ENCODE data around the gene CDH4.

The CDH4 gene

GRCh38 chr20:61684583-61685235 lies 432.6 kb downstream of the CDH4 start:
- DNase-seq (ENCODE audit: low spot score) (no peak), FAIRE-seq (no peak)

DNA sequence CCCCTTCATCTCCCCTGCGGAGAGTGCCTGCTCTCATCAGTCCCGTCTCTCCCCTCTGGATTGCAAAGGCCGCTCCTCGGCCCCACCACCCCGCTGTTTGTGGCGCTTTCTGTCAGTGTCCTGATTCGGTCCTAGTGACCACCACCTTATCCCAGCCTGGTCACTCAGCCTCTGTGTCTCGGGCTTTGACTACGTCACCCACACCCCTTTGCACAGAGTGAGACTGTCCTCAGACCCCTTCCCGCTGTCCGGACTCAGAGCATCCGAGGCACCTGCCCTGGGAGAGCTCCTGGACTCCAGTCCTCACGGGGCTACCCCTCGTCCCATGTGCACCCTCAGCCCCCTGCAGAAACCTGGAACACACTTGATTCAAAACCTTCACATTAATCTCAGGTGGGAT lies 433.4 kb downstream of the CDH4 start:
- DNase-seq (ENCODE audit: low spot score), result no peak
- FAIRE-seq, result no peak

GRCh38 chr20:61686051-61686936 lies 434.2 kb downstream of the CDH4 start:
- no peak for FAIRE-seq
- no peak for DNase-seq (ENCODE audit: low spot score)

DNA sequence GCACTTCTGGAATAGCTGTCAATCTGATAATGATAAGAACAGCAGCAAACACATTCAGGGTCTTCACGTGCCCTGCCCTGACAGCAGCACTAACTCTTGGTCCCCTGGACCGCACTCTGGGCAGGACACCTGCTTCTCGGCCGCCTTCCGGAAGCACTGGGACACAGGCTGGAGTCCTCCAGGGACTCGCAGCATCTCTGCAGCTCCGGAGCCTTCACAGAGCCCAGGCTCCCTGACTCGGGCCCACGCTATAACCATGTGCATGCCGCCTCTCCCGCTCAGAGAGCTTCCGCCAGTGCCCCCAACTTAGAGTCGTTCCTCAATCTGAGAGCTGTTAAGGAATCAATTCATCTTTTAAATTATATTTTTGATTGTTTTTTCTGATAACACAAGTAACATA lies 436.4 kb downstream of the CDH4 start:
- no peak for DNase-seq (ENCODE audit: low spot score)
- no peak for FAIRE-seq

DNA sequence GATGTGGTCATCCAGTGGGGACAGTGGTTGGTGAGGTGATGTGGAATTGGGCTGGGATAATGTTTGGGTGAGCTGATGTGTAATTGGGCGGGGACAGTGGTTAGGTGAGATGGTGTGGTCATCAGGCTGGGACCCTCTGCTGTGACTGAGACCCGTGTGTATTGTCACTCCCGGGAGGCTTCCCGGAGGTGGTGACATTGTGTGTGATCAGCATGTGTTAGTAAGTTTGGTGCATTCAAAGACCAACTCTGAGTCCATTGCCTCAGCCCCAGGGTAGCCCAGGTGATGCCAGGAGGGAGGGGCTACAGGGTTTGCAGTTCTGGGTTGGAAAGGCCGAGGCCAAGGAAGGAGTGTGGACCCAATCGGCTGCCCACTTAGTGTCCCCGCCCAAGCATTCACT lies 438.1 kb downstream of the CDH4 start:
- DNase-seq (ENCODE audit: low spot score), result no peak
- FAIRE-seq, result no peak

- no peak for DNase-seq (ENCODE audit: low spot score)
- FAIRE-seq, result no peak
These were observed 439.2 kb downstream of the CDH4 start for GRCh38 chr20:61690993-61691838.

- no peak for FAIRE-seq
These were observed 439.9 kb downstream of the CDH4 start for GRCh38 chr20:61691978-61692377.

GRCh38 chr20:61692479-61692878 lies 440.4 kb downstream of the CDH4 start:
- FAIRE-seq, result no peak
- no peak for DNase-seq (ENCODE audit: low spot score)

More at GRCh38 chr20:61691978-61692377, 439.9 kb downstream of the CDH4 start:
- DNase-seq (ENCODE audit: low spot score), result no peak

GRCh38 chr20:61693055-61693600 lies 441.1 kb downstream of the CDH4 start:
- DNase-seq (ENCODE audit: low spot score), result no peak

GRCh38 chr20:61694682-61695081 lies 442.6 kb downstream of the CDH4 start:
- DNase-seq (ENCODE audit: low spot score) (no peak), FAIRE-seq (no peak)

More at GRCh38 chr20:61693055-61693600, 441.1 kb downstream of the CDH4 start:
- no peak for FAIRE-seq

DNA sequence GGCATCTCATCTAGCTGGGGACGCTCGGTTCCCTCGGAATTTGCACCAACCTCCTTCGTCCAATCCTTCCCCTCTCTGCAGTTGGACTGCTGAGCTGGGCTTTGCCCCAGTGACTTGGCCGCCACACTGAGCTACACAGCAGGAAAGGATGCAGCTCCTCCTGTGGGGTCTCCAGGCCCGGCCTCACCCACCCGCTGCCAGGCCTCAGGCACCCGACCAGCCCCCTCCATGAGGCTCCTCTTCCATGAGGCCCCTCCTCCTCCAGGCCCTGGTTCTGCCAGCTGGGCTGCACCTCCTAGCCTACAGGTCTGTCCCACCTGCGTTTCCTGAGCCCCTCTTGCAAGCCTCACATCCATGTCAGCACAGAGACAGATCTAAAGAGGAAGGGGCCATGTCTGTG lies 443.7 kb downstream of the CDH4 start:
- FAIRE-seq, result no peak
- no peak for DNase-seq (ENCODE audit: low spot score)

DNA sequence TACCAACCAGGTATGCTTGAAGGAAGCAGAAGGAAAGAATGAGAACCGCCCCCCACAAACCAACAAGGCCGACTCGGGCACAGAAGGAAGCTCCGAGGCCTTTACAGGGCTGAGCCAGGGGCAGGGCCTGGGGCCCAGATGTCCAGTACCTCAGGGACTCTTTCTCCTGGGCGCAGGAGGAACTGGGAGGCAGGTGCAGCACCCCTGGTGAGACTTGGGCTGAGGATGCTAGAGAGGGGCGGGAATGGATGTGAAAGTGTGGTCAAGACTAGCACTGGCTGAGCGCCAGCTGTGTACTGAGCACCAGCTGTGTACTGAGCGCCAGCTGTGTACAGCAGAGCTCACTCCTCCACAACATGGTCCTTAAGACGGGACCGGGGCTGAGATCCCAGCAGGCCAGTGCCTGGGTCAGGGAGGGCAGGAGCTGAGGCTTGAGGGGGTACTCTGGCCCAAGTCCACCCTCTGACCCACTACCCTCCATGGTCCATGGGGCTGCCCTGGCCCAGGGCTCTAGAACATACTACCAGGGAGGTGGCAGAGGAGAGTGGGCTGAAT lies 444.2 kb downstream of the CDH4 start:
- FAIRE-seq (no peak), DNase-seq (ENCODE audit: low spot score) (no peak)

DNA sequence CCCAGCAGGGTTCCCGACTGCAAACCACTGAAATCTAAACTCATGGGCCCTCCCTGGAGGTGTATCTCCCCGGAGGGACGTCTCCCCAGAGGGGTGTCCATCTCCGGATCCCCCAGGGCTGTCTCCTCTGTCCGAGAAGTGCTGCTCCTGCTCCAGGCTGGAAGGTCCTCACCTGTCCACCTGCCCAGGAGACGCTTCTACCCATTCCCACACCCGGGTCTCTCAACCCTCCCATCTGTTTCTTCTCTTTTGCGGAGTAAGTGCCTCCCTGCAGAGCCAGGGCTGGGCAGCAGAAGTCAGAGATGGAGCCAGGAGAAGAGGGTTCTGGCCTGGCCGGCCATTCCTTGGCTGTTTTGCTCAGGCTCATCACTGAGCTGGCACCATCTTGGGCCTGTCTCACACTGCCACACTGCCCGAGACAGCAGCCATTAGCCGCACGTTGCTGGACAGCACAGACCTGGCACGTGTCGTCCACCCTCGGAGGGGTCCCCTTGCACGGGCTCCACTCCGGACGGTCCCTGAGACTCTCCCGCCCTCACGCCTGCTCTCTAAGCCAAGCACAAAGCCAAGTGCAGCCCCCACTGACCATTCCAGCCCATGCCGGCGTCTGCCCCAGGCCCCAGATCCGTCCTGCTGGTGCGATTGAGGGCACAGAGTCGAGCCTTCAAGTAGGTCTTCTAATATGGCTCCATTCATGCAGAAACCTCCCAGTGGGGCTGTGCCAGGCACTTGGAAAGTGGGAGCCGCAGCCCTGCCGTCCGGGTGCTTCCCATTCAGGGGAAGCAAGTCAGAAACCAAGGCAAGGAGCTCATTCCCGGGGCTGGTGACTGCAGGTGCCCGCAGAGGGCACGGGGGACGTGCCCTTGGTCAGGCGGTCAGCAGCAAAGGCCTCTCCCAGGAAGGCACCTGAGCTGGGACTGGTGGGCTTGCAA lies 445.9 kb downstream of the CDH4 start:
- no peak for DNase-seq (ENCODE audit: low spot score)
- FAIRE-seq, result no peak

- DNase-seq (ENCODE audit: low spot score) (no peak), FAIRE-seq (no peak)
These were observed 446.8 kb downstream of the CDH4 start for GRCh38 chr20:61698598-61699494.

- no peak for FAIRE-seq
These were observed 447.7 kb downstream of the CDH4 start for GRCh38 chr20:61699495-61700374.

GRCh38 chr20:61700595-61701140 lies 448.6 kb downstream of the CDH4 start:
- DNase-seq (ENCODE audit: low spot score) (no peak), FAIRE-seq (no peak)

More at GRCh38 chr20:61699495-61700374, 447.7 kb downstream of the CDH4 start:
- DNase-seq (ENCODE audit: low spot score), result no peak

- FAIRE-seq, result no peak
These were observed 449.3 kb downstream of the CDH4 start for GRCh38 chr20:61701401-61701800.

DNA sequence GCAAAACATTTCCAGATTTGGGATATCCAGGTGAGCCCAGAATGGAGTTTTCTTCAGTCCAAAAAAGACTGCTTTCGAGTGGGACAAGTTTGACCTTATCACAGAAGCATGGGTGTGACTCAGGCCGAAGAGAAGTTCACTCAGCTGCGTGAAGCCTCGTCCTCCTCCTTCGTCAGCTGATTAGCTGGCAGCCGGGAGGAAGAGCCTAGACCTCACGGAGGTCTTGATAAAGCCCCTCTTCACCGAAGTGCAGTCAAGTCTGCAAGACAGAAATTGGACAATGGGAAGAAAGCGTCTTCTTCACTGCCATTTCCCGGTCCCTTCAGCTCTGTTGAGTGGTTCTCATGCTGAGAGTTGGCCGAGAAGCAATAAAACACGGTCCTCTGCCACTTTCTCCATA lies 449.7 kb downstream of the CDH4 start:
- DNase-seq (ENCODE audit: low spot score) (no peak), FAIRE-seq (no peak)

More at GRCh38 chr20:61701401-61701800, 449.3 kb downstream of the CDH4 start:
- no peak for DNase-seq (ENCODE audit: low spot score)
